Lower leg skin (tissue), 3 donors: Measurements from ENCODE around the gene SRD5A1.

Experiments
- POLR2A ChIP-seq, 2 donors: fragments of 450-650 bp; IDR thresholded peaks; one replicate each; pipeline ENCODE4 v1.6.1; 2016 to 2017; ENCODE audit warnings: antibody characterized with exemption in 2 of 2, mild to moderate bottlenecking in 1 of 2, moderate library complexity in 1 of 2
- TF ChIP-seq, protein P1 (sequence below), 3 donors: fragments of 450-650 bp; IDR thresholded peaks; one replicate each; pipeline ENCODE4 v1.5.1; 2016; ENCODE audit warnings: antibody characterized with exemption in 3 of 3, mild to moderate bottlenecking in 3 of 3, moderate library complexity in 2 of 3

- TF ChIP-seq, protein P1, sequence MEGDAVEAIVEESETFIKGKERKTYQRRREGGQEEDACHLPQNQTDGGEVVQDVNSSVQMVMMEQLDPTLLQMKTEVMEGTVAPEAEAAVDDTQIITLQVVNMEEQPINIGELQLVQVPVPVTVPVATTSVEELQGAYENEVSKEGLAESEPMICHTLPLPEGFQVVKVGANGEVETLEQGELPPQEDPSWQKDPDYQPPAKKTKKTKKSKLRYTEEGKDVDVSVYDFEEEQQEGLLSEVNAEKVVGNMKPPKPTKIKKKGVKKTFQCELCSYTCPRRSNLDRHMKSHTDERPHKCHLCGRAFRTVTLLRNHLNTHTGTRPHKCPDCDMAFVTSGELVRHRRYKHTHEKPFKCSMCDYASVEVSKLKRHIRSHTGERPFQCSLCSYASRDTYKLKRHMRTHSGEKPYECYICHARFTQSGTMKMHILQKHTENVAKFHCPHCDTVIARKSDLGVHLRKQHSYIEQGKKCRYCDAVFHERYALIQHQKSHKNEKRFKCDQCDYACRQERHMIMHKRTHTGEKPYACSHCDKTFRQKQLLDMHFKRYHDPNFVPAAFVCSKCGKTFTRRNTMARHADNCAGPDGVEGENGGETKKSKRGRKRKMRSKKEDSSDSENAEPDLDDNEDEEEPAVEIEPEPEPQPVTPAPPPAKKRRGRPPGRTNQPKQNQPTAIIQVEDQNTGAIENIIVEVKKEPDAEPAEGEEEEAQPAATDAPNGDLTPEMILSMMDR (IDR thresholded peaks at IDR 0.05) = no peak
- TF ChIP-seq POLR2A (IDR thresholded peaks at IDR 0.05) = no peak
These were observed 47.1 kb upstream of the SRD5A1 start for GRCh38 chr5:6585939-6586646.
